ENCODE results near the gene WDR38.

The WDR38 gene

GRCh38 chr9:124886461-124886860 lies 33.2 kb downstream of the WDR38 start:
- no peak for DNase-seq

GRCh38 chr9:124886866-124887492 lies 33.7 kb downstream of the WDR38 start:
- DNase-seq = no peak

GRCh38 chr9:124887832-124888231 lies 34.6 kb downstream of the WDR38 start:
- no peak for DNase-seq

GRCh38 chr9:124889006-124889405 lies 35.7 kb downstream of the WDR38 start:
- no peak for DNase-seq

- no peak for DNase-seq
These were observed 36.9 kb downstream of the WDR38 start for GRCh38 chr9:124890179-124890578.

- no peak for DNase-seq
These were observed 40.9 kb downstream of the WDR38 start for GRCh38 chr9:124894035-124894740.

- DNase-seq = peak; percentile 50
These were observed 41.5 kb downstream of the WDR38 start for GRCh38 chr9:124894741-124895170.

- DNase-seq = no peak
These were observed 44.6 kb downstream of the WDR38 start for GRCh38 chr9:124897570-124898460.

- no peak for DNase-seq
These were observed 46.6 kb downstream of the WDR38 start for GRCh38 chr9:124899845-124900244.

GRCh38 chr9:124906966-124907365 lies 53.7 kb downstream of the WDR38 start:
- no peak for DNase-seq

Measured in NCI-H69 (cell line).